Activated CD4-positive, CD25-positive, alpha-beta regulatory T cell treated with anti-CD3 and anti-CD28 coated beads, Interleukin-2, amount 50 U/mL, for 72 hours (primary cell): Measurements from ENCODE around the gene ROPN1B.
"Not testable (repeated sequence)": the region's sequence is repeated elsewhere in the genome, so short reads cannot be mapped to it uniquely, and the experiment has no call there.

ENCODE experiments used
- DNase-seq: peaks from one replicate; pipeline ENCODE4 v3.0.0; 2021

ROPN1B gene

GRCh38 chr3:125968701-125969592 is at the start of gene ROPN1B:
ROPN1B (plus strand) TSS chr3:125969178; CDS start chr3:125972055, 2,877 bp downstream.
- not testable (repeated sequence) for DNase-seq

DNA sequence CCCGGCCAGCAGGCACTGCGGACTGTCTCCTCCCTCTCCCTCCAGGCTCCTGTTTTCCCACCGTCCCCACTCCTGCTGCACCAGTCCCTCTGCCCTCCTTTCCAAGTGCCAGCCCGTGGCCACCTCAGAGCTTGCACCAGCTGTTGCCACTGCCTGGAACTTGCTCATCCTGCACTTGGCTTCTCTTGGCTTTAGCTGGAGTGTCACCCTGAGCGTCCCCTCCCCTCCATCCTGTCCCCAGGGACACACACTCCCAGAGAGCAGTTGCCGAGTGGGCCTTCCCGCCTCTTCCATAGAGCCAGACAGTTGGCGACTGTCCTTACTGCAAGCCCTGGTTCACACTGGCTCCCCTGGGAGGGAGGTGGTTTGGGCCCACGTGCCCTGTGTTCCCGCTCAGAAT is 48.8 kb upstream of the ROPN1B start:
- not testable (repeated sequence) for DNase-seq

GRCh38 chr3:125920751-125921279 is 48.2 kb upstream of the ROPN1B start:
- DNase-seq, result not testable (repeated sequence)

- not testable (repeated sequence) for DNase-seq
These were observed 47.3 kb upstream of the ROPN1B start for GRCh38 chr3:125921712-125922111.

DNA sequence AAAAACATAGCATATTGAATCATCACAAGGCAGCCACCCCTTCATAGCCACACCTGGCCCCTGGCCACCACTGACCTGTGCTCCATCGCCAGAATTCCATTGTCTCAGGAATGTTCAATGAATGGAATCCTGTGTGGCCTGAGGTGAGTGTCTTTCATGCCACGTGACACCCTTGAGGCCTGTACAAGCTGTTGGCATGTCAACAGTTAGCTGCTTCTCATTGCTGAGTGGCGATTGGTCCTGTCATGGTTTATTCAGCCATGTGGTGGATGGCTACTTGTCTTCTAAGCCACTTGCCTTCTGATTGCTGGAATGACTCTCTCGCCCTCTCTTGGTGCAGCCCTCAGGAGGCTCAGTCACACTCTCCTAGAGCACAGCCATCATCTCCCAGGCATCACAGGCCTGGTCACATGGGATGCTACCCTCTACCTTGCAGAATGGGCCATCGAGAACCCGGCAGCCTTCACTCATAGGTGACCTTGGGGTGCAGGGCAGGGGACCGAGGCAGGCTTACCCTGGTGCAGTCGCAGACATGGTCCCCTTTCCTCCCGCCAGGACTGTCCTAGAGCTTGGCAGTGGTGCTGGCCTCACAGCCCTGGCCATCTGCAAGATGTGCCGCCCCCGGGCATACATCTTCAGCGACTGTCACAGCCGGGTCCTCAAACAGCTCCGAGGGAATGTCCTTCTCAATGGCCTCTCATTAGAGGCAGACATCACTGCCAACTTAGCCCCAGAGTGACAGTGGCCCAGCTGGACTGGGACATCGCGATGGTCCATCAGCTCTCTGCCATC is 45.5 kb upstream of the ROPN1B start:
- DNase-seq, result not testable (repeated sequence)

GRCh38 chr3:125924276-125924675 is 44.7 kb upstream of the ROPN1B start:
- not testable (repeated sequence) for DNase-seq

DNA sequence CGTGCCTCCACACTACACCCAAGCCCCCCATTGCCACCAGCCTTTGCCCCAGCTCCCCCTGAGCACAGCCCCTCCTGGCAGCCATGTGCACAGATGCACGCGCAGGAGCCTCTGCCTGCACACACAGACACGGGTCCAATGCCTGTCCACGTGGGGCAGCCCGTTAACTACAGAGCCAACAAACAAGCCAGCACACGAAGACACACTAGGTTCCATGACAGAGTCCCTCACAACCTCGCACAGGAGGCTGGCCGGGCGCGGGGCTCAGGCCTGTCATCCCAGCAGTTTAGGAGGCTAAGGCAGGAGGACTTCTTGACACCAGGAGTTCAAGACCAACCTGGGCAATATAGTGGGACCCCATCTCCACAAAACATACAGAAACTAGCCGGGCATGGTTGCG is 43.3 kb upstream of the ROPN1B start:
- not testable (repeated sequence) for DNase-seq

GRCh38 chr3:125928771-125929545 is 40.0 kb upstream of the ROPN1B start:
- peak; percentile 70 for DNase-seq

DNA sequence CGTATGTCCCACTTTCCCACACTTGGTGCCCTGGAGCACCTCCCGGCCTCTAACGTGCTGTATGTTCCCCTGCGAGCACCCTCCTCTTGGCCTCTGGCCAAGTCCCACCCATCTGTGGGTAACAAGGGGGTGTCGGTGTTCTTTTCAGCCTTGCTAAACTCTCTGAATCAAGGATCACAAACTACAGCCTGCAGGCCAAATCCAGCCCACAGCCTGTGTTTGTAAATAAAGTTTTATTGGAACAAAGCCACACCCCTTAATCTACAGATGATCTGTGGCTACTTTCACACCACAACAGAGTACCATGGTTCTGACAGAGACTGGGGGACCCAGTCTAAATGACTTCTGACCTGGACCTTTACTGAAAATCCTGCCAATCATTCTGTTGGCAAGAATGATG is 39.2 kb upstream of the ROPN1B start:
- DNase-seq, result not testable (repeated sequence)

- DNase-seq, result not testable (repeated sequence)
These were observed 37.6 kb upstream of the ROPN1B start for GRCh38 chr3:125931355-125931880.

- not testable (repeated sequence) for DNase-seq
These were observed 35.4 kb upstream of the ROPN1B start for GRCh38 chr3:125933397-125934173.

- not testable (repeated sequence) for DNase-seq
These were observed 33.6 kb upstream of the ROPN1B start for GRCh38 chr3:125935252-125935874.

- not testable (repeated sequence) for DNase-seq
These were observed 32.7 kb upstream of the ROPN1B start for GRCh38 chr3:125936210-125936815.

DNA sequence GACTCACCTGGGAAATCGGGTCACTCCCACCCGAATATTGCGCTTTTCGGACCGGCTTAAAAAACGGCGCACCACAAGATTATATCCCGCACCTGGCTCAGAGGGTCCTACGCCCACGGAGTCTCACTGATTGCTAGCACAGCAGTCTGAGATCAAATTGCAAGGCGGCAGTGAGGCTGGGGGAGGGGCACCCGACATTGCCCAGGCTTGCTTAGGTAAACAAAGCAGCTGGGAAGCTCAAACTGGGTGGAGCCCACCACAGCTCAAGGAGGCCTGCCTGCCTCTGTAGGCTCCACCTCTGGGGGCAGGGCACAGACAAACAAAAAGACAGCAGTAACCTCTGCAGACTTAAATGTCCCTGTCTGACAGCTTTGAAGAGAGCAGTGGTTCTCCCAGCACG is 32.1 kb upstream of the ROPN1B start:
- not testable (repeated sequence) for DNase-seq

DNA sequence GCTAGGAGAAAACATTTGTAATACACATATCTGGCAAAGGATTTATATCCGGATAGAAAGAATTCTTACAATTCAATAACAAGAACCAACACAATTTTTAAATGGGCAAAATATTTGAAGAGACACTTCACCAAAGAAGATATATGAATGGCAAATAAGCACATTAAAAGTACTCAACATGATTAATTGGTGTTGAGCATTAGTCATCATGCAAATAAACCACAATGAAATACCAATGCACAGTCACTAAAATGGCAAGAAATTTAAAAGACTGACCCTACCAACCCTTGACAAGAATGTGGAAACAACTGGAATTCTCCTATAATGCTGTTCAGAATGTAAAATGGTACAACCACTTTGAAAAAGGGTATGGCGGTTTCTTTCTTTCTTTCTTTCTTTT is 21.2 kb upstream of the ROPN1B start:
- not testable (repeated sequence) for DNase-seq

- DNase-seq, result not testable (repeated sequence)
These were observed 20.1 kb upstream of the ROPN1B start for GRCh38 chr3:125948901-125949300.

GRCh38 chr3:125951176-125951575 is 17.8 kb upstream of the ROPN1B start:
- not testable (repeated sequence) for DNase-seq

DNA sequence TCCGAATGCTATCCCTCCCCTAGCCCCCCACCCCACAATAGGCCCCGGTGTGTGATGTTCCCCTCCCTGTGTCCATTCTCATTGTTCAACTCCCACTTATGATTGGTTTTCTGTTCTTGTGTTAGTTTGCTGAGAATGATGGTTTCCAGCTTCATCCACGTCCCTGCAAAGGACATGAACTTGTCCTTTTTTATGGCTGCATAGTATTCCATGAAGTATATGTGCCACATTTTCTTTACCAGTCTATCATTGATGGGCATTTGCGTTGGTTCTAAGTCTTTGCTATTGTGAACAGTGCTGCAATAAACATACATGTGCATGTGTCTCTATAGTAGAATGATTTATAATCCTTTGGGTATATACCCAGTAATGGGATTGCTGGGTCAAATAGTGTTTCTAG is 12.0 kb upstream of the ROPN1B start:
- not testable (repeated sequence) for DNase-seq

DNA sequence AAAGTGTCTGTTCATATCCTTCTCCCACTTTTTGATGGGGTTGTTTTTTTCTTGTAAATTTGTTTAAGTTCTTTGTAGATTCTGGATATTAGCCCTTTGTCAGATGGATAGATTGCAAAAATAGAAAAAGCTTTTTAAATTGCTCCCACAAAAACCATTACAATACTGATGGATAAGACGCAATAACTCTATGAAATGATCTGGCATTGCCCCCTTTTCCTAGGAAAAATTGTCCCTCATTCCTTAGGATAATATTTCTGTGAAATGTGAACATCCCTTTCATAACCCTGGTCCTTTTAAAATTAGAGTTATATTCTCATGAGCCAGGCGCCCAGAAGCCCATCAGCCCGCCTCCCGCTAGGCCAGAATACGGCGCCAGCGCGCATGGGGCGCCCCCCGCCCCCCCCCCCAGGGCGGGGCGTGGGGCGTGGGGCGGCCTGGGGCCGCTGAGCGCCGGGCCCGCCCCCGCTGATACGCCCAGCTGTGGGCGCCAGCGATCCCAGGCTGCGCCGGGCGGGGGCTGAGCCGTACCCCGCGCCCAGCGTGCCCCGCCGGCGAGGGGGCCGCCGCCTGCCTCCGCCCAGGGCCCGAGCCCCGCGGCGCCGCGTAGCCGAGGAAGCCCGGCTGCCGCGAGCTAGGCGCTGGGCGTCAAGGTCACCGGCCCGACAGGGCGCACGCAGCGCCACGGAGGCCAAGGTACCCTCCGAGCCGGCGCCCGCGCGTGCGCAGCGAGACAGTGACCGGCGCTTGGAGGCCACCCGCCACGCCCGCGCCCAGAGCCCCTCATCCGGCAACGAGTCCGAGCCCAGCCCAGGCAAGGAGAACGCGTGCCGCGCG is 11.1 kb upstream of the ROPN1B start:
- DNase-seq, result no peak
